AG10803 (cell line): ENCODE data around the gene ADAMTS15.

Experiments
- DNase-seq: peaks from one replicate; pipeline ENCODE4 v3.0.0; 2010; ENCODE audit warnings: low read depth
- H3K4me3 ChIP-seq: 2 replicates; pipeline ENCODE4 v1.5.1; 2011; ENCODE audit warnings: mild to moderate bottlenecking, low read length, control low read depth
- TF ChIP-seq, protein P1 (sequence below): conservative IDR thresholded peaks from 2 replicates; pipeline ENCODE4 v1.5.1; 2011; ENCODE audit warnings: mild to moderate bottlenecking, low read length, control low read depth, inconsistent platforms

The ADAMTS15 gene

DNA sequence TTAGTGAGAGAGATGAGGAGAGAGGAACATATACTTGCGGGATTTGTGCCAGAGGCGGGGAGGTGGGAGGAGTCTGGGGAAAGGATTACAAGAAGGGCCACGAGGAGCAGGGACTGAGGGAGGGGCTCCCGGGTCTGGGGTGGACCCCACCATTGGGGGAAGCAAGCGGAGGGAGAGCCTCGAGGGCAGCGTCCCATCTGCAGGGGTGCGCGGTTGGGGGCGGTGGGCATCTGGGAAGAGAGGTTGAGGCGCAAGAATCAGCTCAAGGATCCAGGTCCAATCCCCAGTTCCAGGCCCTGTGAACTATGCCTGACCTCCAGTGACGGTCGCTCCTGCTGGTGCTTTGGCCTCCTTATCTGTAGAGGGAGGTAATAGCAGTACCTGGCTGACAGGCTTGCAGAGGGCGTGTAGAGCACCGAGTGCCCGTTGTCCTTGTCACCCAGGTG lies 38.0 kb downstream of the ADAMTS15 start:
- H3K4me3 ChIP-seq = no peak overlapping the region
- no peak for DNase-seq
- TF ChIP-seq, protein P1, sequence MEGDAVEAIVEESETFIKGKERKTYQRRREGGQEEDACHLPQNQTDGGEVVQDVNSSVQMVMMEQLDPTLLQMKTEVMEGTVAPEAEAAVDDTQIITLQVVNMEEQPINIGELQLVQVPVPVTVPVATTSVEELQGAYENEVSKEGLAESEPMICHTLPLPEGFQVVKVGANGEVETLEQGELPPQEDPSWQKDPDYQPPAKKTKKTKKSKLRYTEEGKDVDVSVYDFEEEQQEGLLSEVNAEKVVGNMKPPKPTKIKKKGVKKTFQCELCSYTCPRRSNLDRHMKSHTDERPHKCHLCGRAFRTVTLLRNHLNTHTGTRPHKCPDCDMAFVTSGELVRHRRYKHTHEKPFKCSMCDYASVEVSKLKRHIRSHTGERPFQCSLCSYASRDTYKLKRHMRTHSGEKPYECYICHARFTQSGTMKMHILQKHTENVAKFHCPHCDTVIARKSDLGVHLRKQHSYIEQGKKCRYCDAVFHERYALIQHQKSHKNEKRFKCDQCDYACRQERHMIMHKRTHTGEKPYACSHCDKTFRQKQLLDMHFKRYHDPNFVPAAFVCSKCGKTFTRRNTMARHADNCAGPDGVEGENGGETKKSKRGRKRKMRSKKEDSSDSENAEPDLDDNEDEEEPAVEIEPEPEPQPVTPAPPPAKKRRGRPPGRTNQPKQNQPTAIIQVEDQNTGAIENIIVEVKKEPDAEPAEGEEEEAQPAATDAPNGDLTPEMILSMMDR = no peak

DNA sequence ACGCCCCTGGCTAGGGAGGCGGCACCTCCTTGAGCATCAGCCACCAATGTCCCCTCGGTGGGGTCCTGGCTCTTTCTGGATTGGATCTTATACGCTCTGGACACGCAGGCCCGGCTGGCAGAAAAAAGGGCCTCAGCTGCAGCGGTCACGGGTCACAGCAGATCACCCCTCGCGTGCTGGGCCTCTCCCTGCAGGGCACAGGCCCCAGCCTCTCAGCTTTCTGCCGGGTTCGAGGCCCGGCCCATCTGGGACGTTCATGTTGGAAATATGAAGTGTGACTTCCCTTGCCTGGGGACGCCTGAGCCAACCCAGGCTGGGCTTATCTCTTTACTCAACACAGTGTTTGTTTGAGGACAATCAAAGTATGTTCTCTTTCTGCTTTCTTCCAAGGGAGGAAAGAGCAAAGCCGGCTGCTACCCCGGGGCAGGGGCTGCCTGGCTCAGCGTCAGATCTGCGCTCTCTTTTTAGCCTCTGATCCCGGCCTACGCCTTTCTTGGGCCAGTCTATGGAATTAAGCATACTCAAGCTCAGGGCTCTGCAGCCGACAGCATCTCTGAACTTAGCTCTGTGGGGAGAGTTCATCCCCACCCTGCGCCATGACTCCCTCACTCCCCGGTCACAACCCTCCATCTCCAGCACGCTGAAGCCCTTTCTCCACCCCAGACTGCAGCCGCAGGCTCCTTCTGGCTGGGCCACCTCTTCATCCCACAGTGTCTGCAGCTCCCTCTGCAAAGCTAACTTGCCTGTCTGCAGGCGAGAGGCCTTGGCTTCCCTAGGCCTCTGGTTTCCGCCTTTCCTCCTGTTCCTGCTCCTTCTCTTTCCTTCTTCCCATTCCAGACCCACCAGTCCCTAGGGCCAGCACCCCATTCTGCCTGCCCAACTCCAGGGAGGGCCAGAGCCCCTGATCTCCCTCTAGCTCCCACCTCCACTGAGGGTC lies 38.8 kb downstream of the ADAMTS15 start:
- H3K4me3 ChIP-seq = no peak overlapping the region
- TF ChIP-seq, protein P1 = no peak
- no peak for DNase-seq

DNA sequence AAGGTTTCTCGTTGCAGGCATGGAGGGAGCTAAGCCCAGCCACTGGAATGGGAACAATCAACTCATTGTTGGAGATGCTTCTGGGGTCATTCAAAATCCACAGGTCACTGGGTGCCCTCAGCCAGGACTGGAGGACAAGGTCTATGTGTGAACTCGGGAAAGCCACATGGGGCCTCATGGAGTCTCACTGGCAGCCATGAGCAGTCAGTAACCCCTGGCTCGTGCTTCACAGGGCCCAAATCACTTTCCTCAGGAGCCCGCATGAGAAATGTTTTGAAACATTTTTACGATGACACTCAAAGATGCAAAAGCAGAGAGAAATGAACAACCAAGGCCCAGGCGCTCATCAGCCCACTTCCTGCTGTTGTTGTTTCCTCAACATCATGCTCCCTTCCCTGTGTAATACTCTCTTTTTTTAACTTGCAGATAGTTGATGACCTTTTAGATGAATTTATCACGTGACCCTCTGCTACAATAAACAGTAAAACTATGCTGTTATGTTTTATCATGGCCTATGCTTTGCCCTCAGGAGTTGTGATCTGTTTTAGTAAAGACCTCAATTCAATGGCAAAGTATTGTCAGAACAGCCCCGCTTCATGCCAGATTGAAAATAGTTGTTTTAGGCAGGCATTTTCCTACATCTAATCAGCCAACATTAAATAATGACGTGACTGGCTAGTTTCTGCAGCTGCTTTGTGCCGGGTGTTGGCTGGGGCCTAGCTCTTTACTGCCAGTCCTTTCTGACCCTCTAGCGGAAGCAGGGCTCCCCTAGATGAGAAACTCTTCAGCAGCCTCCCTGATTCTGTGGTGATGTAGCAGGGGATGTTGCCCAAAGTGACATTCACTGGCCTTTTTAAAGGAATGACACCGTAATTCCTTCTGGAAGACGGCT lies 39.7 kb downstream of the ADAMTS15 start:
- H3K4me3 ChIP-seq = no peak overlapping the region
- TF ChIP-seq, protein P1 = no peak
- DNase-seq = no peak

DNA sequence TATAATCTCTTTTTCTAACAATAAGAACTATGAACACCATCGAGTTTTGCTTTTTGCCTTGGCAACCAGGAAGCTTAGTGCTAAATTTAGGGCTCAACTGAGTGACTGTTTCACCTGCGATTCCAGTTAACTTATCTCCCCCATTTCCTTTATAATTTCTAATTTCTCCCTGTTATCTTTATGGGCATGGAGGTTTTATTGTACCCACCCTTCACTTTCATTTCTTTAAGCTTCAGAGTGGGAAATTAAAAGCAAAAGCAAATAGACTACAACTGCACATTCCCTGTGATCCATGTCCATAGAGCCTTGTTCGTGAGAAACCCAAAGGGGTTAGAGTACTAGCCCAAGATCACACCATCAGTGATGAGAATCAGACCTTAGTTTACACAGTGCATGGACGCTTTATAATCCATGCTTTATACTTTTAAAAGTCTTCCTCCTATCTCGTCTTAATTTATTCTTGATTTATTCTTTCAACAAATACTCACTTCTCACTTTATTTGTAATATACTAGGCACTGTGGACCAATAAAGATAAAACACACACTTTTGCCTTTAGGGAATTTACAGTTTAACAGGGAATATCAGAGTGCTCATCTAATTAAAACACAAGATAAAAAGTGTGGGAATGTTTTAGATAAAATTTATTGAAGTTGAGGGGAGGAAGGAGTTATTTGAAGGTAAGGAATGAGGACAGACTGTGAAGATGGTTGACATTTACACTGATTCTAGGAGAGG lies 40.6 kb downstream of the ADAMTS15 start:
- no peak for DNase-seq
- TF ChIP-seq, protein P1 = no peak
- H3K4me3 ChIP-seq = no peak overlapping the region

DNA sequence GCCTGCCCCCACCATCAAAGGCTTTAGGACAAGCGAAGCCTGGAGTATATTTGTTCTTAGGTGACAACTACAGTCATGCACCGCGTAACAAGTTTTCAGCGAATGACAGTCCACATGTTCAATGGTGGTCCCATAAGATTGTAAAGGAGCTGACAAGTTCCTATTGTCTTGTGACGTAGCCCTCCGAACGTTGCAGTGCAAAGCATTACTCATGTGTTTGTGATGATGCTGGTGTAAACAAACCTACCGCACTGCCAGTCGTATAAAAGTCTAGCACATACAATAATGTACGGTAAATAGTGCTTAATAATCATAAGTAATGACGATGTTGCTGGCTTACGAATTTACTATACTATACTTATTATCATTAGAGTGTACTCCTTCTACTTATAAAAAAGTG lies 41.3 kb downstream of the ADAMTS15 start:
- TF ChIP-seq, protein P1 = no peak
- no peak overlapping the region for H3K4me3 ChIP-seq
- no peak for DNase-seq

DNA sequence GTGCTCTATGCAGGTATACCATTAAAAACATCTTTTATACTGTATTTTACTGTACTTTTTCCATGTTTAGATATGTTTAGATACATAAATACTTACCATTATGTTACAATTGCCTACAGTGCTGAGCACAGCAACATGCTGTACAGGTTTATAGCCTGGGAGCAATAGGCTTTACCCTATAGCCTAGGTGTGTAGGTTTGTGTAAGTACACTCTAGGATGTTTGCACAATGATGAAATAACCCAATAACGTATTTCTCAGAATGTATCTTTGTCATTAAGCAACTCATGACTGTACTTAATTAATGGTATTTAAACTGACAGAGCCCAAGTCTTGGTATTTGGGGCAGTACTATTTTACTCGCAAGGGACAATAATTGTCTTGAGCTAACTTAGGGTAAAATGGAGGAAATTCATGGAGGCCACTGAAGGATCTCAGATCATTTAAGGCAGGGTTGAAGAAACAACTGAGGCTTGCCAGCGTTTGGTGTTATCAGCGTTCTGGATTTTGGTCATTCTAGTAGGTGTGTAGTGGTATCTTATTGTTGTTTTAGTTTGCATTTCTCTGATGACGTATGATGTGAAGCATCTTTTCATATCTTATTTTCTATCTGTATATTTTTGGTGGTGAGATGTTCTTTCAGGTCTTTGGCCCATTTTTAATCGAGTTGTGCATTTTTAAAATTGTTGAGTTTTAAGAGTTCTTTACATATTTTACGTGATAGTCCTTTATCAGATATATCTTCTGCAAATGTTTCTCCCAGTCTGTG lies 42.4 kb downstream of the ADAMTS15 start:
- TF ChIP-seq, protein P1 = no peak
- DNase-seq = no peak
- no peak overlapping the region for H3K4me3 ChIP-seq
